HS-27A (cell line): Measurements from ENCODE around the gene MDM2.

ENCODE experiments used
- DNase-seq: peaks from one replicate; pipeline ENCODE4 v3.0.0-alpha.2; 2012; ENCODE audit warnings: low read depth, missing footprints

The MDM2 gene

GRCh38 chr12:68807576-68808387 lies at the start of gene MDM2:
Gene MDM2, plus strand, starts transcription at chr12:68808177. Its CDS starts 301 bp downstream, at chr12:68808478.
- DNase-seq = peak; percentile 59

- DNase-seq = no peak
Observed at GRCh38 chr12:68759852-68760251, 48.1 kb upstream of the MDM2 start.

GRCh38 chr12:68760806-68761441 lies 47.1 kb upstream of the MDM2 start:
- DNase-seq = no peak

- no peak for DNase-seq
Observed at GRCh38 chr12:68761442-68761812, 46.5 kb upstream of the MDM2 start.

- no peak for DNase-seq
Observed at GRCh38 chr12:68761901-68762630, 45.9 kb upstream of the MDM2 start.

- no peak for DNase-seq
Observed at GRCh38 chr12:68762691-68763090, 45.3 kb upstream of the MDM2 start.

GRCh38 chr12:68765696-68766095 lies 42.3 kb upstream of the MDM2 start:
- DNase-seq = no peak

GRCh38 chr12:68766646-68767045 lies 41.3 kb upstream of the MDM2 start:
- no peak for DNase-seq

- no peak for DNase-seq
Observed at GRCh38 chr12:68767191-68767590, 40.8 kb upstream of the MDM2 start.

- DNase-seq = no peak
Observed at GRCh38 chr12:68768431-68768939, 39.5 kb upstream of the MDM2 start.

- no peak for DNase-seq
Observed at GRCh38 chr12:68769941-68770340, 38.0 kb upstream of the MDM2 start.

GRCh38 chr12:68771223-68771925 lies 36.6 kb upstream of the MDM2 start:
- DNase-seq = no peak

GRCh38 chr12:68772714-68773113 lies 35.3 kb upstream of the MDM2 start:
- no peak for DNase-seq

- no peak for DNase-seq
Observed at GRCh38 chr12:68773582-68773981, 34.4 kb upstream of the MDM2 start.

- DNase-seq = no peak
Observed at GRCh38 chr12:68775121-68775630, 32.8 kb upstream of the MDM2 start.

GRCh38 chr12:68776976-68777610 lies 30.9 kb upstream of the MDM2 start:
- DNase-seq = no peak

GRCh38 chr12:68779280-68779679 lies 28.7 kb upstream of the MDM2 start:
- DNase-seq = no peak

GRCh38 chr12:68780731-68781130 lies 27.2 kb upstream of the MDM2 start:
- no peak for DNase-seq

- no peak for DNase-seq
Observed at GRCh38 chr12:68781728-68782127, 26.2 kb upstream of the MDM2 start.

GRCh38 chr12:68784015-68784414 lies 24.0 kb upstream of the MDM2 start:
- no peak for DNase-seq

- no peak for DNase-seq
Observed at GRCh38 chr12:68785358-68785757, 22.6 kb upstream of the MDM2 start.
